GM12892 (cell line): Measurements from ENCODE around the gene SORBS2.

Experiments used
- POLR2A ChIP-seq: IDR thresholded peaks from 2 replicates; pipeline ENCODE4 v1.6.1; 2011; ENCODE audit warnings: low read depth, low read length, control low read depth
- TAF1 ChIP-seq: IDR thresholded peaks from 2 replicates; pipeline ENCODE4 v1.6.1; 2011; ENCODE audit warnings: low read depth, mild to moderate bottlenecking, control low read depth, low read length, borderline replicate concordance

- TF ChIP-seq TAF1 (no peak), POLR2A (no peak)
Measured at GRCh38 chr4:185830263-185830994, 18.4 kb upstream of the SORBS2 start.
